HG03060 (cell line): ENCODE results near the gene TPRG1L.

ENCODE experiments used
- ATAC-seq: cut with Tn5 transposase; IDR thresholded peaks from one replicate; pipeline ENCODE4 v1.9.1; 2021; ENCODE audit warnings: low read depth, moderate number of reproducible peaks; ENCODE audit not compliant: unreplicated experiment

TPRG1L gene

GRCh38 chr1:3593334-3593733, 31.5 kb upstream of the TPRG1L start:
- ATAC-seq = no peak

- ATAC-seq = no peak
These were observed 31.1 kb upstream of the TPRG1L start for GRCh38 chr1:3593745-3594144.

- no peak for ATAC-seq
These were observed 30.0 kb upstream of the TPRG1L start for GRCh38 chr1:3594706-3595377.

GRCh38 chr1:3595949-3596348, 28.9 kb upstream of the TPRG1L start:
- ATAC-seq = no peak

- no peak for ATAC-seq
These were observed 27.9 kb upstream of the TPRG1L start for GRCh38 chr1:3596663-3597598.

- ATAC-seq = no peak
These were observed 27.2 kb upstream of the TPRG1L start for GRCh38 chr1:3597599-3597964.

- ATAC-seq = no peak
These were observed 26.7 kb upstream of the TPRG1L start for GRCh38 chr1:3598051-3598491.

GRCh38 chr1:3598522-3599285, 26.1 kb upstream of the TPRG1L start:
- no peak for ATAC-seq

- no peak for ATAC-seq
These were observed 25.5 kb upstream of the TPRG1L start for GRCh38 chr1:3599286-3599811.

- no peak for ATAC-seq
These were observed 25.0 kb upstream of the TPRG1L start for GRCh38 chr1:3599816-3600215.

GRCh38 chr1:3600354-3600753, 24.5 kb upstream of the TPRG1L start:
- no peak for ATAC-seq

GRCh38 chr1:3601743-3602142, 23.1 kb upstream of the TPRG1L start:
- no peak for ATAC-seq

- ATAC-seq = no peak
These were observed 22.4 kb upstream of the TPRG1L start for GRCh38 chr1:3602375-3602774.

- no peak for ATAC-seq
These were observed 21.7 kb upstream of the TPRG1L start for GRCh38 chr1:3603156-3603555.

GRCh38 chr1:3603571-3604467, 21.0 kb upstream of the TPRG1L start:
- no peak for ATAC-seq

GRCh38 chr1:3604468-3604974, 20.3 kb upstream of the TPRG1L start:
- ATAC-seq = no peak

- no peak for ATAC-seq
These were observed 19.6 kb upstream of the TPRG1L start for GRCh38 chr1:3604997-3605823.

- no peak for ATAC-seq
These were observed 17.8 kb upstream of the TPRG1L start for GRCh38 chr1:3606779-3607702.
